ENCODE measurements around the gene TEF.

The TEF gene

DNA sequence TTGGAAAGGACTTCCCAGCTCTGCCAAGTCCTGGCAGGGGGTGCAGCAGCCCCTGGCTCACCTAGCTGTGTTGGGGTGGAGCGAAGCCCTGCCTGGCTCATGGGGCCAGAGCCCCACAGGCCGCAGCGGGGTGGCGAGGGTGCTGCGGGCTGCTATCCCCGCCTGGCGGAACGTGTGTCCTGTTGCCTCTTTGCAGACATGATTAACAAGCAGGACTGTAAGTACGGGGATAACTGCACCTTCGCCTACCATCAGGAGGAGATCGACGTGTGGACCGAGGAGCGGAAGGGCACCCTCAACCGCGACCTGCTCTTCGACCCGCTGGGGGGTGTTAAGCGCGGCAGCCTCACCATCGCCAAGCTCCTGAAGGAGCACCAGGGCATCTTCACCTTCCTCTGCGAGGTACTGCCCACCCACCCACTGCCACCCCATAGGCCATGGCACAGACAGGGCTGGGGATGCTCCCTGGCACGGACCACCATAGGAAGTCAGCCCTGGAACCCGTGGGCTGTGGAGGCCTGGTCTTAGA is 35.9 kb upstream of the TEF start:
- no peak for TF ChIP-seq GATA3 (IDR thresholded peaks at IDR 0.05; ENCODE audit: low read depth, low read length)

DNA sequence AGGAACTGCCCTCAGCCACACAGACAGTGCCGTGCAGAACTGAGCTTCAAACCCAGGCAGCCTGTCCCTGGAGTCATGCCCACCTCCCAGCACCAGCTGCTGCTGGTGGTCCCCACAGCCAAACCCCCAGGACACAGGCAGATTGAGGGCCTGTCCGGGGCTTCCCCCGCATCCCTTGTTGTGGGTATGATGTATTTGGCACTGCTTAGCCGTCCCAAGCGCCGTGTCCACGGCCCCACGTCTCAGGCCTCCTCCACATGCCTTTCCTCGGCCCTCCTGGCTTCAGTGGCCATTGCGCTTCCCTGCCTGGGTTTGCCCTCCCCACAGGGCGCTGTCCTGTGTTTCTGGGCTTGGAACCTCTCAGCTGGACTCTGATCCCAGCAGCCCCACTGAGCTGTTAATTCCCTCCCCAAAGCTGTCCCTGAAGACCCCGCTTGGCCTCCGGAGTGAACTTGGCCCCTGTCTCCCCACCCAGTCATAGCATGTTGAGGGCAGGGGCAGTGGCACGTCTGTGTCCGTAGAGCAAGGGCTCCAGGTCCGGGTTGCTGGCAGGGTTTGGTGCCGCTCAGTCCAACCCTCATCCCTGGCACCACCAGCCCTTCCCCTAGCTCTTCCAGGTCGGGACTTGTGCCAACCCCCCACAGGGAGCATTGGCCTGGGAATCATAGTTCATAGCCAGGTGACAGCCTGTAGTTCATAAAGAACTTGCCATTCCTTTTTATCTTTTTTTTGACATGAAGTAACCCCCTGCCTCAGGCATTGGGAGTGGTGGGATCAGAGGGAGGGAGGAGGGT is 34.5 kb upstream of the TEF start:
- TF ChIP-seq GATA2 (IDR thresholded peaks at IDR 0.05; ENCODE audit: low read depth, low read length) (no peak), GATA3 (IDR thresholded peaks at IDR 0.05; ENCODE audit: low read depth, low read length) (no peak)

DNA sequence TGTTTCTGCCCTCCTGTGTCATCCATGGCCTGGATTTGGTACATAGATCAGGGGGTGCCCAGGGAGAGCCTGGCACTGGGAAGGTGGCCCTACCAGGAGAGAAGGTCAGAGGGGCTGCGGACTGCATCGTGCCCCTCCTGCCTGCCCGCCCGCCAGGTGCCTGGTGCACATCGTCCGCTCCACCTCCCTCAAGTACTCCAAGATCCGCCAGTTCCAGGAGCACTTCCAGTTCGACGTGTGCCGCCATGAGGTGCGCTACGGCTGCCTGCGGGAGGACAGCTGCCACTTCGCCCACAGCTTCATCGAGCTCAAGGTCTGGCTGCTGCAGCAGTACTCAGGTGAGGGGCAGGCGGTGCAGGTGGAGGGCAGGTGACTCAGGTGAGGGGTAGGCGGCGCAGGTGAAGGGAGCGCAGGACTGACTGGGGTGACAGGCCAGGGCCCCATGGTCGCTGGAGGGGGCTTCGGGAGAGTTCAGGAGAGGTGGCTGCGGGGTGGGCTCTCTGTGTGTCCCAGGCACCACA is 32.7 kb upstream of the TEF start:
- no peak for TF ChIP-seq GATA3 (IDR thresholded peaks at IDR 0.05; ENCODE audit: low read depth, low read length)
- TF ChIP-seq GATA2 (IDR thresholded peaks at IDR 0.05; ENCODE audit: low read depth, low read length), result no peak

DNA sequence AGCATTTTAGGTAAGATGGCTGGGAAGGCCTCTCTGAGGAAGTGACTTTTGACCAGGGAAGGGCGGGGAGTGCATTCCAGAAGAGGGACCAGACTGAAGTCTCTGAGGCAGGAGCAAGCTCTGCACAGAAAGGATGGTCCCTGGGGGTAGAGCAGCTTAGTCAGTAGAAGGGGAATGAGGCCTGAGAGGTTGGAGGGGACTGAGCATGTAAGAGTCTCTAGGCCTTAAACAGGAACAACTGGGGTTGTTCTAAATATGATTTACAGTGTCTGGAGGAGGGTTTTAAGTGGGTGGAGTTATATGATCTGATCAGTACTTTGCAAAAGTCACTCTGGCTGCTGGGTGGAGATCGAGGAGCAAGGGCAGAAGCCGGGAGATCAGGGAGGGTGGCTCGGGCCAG is 31.7 kb upstream of the TEF start:
- TF ChIP-seq GATA2 (IDR thresholded peaks at IDR 0.05; ENCODE audit: low read depth, low read length) (no peak), GATA3 (IDR thresholded peaks at IDR 0.05; ENCODE audit: low read depth, low read length) (no peak)

DNA sequence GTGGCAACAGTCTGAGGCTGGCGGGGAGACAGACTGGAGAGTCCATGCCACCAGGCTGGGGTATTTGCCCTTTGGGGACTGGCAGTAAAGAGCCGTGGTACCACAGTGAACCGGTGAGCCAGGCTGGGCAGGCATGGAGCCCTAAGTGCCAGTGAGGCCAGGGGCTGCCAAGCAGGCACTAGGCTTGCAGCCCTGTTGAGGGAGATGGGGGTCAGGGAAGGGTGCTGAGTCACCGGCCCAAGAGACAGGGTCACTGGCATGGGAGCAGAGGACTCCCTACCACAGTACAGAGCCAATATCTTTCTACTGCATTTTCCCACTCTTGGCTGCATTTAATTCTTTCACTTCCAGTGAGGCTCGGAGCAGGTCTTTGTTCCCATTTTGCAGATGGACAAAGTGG is 30.7 kb upstream of the TEF start:
- no peak for TF ChIP-seq GATA3 (IDR thresholded peaks at IDR 0.05; ENCODE audit: low read depth, low read length)
- TF ChIP-seq GATA2 (IDR thresholded peaks at IDR 0.05; ENCODE audit: low read depth, low read length), result no peak

DNA sequence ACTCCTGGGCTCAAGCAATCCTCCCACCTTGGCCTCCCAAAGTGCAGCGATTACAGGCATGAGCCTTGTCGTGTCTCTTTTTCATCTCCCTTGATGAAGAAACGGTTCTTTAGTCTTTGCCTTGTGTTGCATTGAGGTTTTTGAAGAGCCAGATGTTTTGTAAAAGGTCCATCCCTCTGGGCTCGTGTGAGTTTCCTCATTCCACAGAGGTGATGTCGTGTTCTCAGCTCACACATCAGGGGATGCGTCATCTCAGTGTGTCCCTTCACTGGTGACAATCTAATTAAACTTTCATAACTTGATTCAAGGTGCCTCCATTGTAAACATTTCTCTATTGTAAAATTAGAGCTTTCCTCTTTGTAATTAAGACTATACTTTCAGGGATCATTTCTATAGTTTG is 29.7 kb upstream of the TEF start:
- TF ChIP-seq GATA2 (IDR thresholded peaks at IDR 0.05; ENCODE audit: low read depth, low read length), result no peak
- no peak for TF ChIP-seq GATA3 (IDR thresholded peaks at IDR 0.05; ENCODE audit: low read depth, low read length)

DNA sequence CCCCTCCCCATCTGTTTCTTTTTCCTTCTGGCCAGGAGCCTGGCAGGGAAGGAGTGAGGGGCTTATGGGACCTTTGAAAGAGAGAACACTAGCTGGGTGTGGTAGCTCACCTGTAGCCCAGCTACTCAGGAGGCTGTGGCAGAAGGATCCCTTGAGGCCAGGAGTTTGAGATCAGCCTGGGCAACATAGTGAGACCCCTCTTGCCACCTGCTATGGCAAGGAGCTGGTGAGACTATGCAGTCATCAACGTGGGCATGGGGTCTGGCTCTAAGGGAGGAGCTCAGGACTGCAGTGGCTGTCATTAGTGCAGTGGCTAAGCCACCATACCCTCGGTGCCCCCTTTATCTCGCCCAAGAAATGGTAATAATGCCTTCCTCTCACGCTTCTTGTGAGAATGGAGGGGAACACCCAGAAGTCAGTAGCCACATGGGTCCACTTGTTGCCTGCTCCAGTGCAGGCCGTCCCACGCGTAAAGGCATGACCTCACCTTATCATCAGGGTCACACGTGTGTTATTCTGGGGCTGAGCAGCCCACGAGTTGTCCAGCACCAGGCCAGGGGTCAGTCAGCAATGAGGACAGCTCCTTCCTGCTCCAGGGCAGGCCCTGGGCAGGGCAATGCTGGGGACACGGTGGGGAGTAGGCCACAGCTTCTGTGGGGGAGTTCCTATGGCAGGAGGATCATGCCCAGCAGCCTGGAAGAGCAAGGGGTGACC is 27.7 kb upstream of the TEF start:
- TF ChIP-seq GATA3 (IDR thresholded peaks at IDR 0.05; ENCODE audit: low read depth, low read length), result no peak
- TF ChIP-seq GATA2 (IDR thresholded peaks at IDR 0.05; ENCODE audit: low read depth, low read length), result no peak

DNA sequence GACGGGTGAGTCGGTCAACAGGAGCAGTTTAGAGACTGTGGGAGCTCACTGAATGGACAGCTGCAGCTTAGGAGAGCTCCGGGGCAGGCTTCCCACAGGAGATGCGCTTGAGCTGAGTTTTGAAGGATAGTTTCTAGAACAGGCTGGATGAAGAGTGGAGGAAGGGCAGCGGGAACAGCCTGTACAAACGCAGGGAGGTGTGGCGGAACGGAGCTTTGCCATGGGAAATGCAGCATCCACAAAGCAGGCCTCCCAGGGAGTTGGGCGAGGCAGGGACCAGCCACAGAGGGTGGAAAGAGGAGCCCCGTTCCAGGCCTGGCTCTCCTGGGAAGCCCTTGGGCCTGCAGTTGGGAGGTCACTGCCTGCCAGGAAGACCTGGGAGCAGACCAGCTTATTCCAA is 26.8 kb upstream of the TEF start:
- TF ChIP-seq GATA3 (IDR thresholded peaks at IDR 0.05; ENCODE audit: low read depth, low read length) (no peak), GATA2 (IDR thresholded peaks at IDR 0.05; ENCODE audit: low read depth, low read length) (no peak)

DNA sequence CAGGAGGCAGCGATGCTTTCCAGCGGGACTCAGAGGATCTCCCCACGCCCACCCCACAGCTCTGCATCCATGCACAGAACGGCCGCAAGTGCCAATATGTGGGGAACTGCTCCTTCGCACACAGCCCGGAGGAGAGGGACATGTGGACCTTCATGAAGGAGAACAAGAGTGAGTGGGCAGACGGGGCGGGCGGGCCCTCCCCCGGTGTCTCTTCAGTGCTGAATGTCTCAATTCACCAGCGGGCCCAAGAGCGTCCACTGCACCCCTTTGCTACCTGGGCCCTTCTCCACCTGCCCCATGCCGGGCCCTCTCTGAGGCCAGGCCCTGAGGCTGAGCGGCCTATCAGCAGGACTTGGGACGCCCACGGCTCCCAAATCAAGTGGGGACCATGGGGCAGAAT is 25.8 kb upstream of the TEF start:
- TF ChIP-seq GATA2 (IDR thresholded peaks at IDR 0.05; ENCODE audit: low read depth, low read length) (no peak), GATA3 (IDR thresholded peaks at IDR 0.05; ENCODE audit: low read depth, low read length) (no peak)

DNA sequence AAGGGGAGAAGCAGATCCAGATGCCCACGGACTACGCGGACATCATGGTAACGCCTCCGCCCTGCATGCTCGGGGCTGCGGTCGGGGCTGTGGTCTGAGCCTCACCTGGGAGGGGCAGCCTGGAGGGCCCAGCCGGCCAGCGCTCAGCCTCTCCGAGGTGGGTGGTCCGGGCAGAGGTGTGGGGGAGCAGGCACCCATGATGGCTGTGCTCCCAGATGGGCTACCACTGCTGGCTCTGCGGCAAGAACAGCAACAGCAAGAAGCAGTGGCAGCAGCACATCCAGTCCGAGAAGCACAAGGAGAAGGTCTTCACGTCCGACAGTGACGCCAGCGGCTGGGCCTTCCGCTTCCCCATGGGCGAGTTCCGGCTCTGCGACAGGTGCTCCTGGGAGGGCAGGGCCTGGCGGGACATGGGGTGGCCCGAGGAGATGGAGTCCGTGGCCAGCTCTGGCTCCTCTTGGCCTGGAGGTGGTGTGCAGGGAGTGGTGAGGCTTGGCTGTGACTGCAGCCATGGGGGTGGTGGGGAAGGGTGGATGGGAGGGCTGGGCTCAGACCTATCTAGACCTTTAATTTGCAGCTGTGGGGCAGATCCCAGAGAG is 25.2 kb upstream of the TEF start:
- no peak for TF ChIP-seq GATA2 (IDR thresholded peaks at IDR 0.05; ENCODE audit: low read depth, low read length)

DNA sequence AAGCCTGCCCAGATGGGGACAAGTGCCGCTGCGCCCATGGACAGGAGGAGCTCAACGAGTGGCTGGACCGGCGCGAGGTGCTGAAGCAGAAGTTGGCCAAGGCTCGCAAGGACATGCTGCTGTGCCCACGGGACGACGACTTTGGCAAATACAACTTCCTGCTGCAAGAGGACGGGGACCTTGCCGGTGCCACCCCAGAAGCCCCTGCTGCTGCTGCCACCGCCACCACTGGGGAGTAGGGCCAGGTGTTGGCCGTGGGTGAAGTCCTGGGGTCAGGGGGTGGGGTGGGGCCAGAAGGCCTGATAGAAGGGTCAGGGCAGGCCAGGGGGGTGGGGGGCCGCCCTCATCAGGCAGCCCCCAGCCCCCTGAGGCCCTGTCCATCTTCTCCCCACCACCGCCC is 24.6 kb upstream of the TEF start:
- TF ChIP-seq GATA3 (IDR thresholded peaks at IDR 0.05; ENCODE audit: low read depth, low read length), result no peak
- no peak for TF ChIP-seq GATA2 (IDR thresholded peaks at IDR 0.05; ENCODE audit: low read depth, low read length)

DNA sequence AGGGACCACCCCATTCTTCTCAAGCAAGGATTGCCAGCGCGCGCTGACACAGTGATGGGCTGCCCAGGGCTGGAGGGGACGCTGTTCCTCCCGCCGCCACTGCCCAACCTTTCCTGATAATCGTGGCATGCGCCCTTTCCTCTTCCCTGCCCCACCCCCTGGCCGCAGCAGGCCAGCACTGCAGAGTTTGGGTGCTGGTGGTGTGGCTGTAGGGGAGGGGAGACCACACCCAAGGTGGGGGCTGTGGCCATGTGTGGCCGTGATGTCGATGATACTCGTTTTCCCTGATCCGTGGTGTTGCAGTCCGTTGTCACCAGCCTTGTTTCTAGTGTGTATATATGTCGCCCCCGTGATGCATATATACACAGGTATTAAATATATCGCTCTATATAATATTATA is 22.8 kb upstream of the TEF start:
- TF ChIP-seq GATA2 (IDR thresholded peaks at IDR 0.05; ENCODE audit: low read depth, low read length) (no peak), GATA3 (IDR thresholded peaks at IDR 0.05; ENCODE audit: low read depth, low read length) (no peak)

DNA sequence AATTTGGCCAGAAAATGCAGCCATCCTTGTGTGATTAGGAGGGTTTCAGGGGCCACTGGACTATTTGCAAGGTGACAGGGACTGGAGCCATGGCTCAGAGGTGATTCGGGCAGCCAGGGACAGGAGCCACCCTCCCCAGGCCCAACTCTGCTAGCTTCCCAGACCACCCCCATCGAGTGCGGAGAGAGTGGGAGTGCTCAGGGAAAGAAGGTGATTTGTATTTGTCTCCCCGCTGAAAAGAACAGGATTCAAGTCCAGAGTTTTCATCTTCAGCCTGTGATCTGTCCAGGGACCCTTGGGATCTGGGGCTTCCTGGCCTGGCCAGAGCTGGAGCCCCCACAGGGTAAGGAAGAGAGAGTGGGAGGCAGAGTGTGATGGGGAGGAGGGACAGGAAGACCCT is 22.4 kb upstream of the TEF start:
- TF ChIP-seq GATA3 (IDR thresholded peaks at IDR 0.05; ENCODE audit: low read depth, low read length), result no peak
- TF ChIP-seq GATA2 (IDR thresholded peaks at IDR 0.05; ENCODE audit: low read depth, low read length), result no peak

DNA sequence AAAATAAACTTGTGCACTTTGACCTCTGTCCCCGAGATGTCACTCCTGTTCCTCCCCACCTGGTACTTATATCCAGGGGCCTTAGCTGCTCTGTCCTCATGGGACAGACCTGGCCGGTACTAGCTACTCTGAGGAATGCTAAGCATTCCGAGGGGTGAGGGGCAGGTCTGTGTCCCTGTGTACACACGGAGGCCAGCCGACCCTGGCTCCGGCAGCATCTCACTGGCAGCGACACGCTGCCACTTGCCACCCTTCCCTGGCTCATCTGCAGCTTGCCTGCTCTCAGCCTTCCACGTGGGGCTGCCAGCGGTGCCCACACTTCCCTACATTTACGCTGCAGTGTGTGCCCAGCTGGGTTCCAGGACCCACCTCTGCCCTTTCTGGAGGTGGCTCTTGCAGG is 21.6 kb upstream of the TEF start:
- TF ChIP-seq GATA2 (IDR thresholded peaks at IDR 0.05; ENCODE audit: low read depth, low read length) (no peak), GATA3 (IDR thresholded peaks at IDR 0.05; ENCODE audit: low read depth, low read length) (no peak)

Data from SH-SY5Y (cell line).